ENCODE measurements around the gene FLNC. TPM values are rescaled to one million over a fixed set of nuclear protein-coding genes. Genes with fewer than 3 reads are reported as not detected.

FLNC gene
- total and polyA plus RNA-seq, 2 of the 4 experiments (the other 2 are of a cell fraction) = 116 to 154 TPM

DNA sequence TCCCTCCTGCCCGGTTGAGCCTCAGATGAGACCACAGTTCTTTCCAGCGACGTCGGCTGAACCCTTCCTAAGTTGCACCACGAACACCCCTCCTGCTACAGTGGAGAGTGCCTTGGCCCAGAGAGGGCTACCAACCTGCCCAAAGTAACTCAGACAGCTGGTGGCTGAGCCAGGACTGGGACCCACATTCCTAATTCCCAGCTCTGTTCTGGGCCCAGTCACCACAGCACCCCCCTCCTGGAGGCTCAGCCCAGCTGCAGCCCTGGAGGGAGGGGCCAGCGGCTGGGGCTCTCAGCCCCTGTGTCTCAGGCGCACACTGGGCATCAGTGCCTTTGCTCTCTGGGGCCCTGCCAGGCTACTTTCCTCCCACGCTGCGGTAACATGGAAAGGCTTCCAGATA lies 43.0 kb downstream of the FLNC start:
- in situ Hi-C loops (cut with MboI; ENCODE audit: low sequenced_read_pairs) = no loop called here
- Histone ChIP-seq H3K4ac (ENCODE audit: low read depth, low read length) (no peak overlapping the region), H3K9me3 (ENCODE audit: control insufficient read depth, insufficient read depth, low read length) (no peaks in the 10 kb centered on the region), H2BK120ac (ENCODE audit: low read depth, low read length) (no peak overlapping the region), H3K9ac (ENCODE audit: low read depth, low read length) (no peak overlapping the region), H2AFZ (replicated peaks; ENCODE audit: low read length, poor library complexity) (no peak overlapping the region), H2BK15ac (ENCODE audit: low read depth, low read length) (no peak overlapping the region), H3K36me3 (ENCODE audit: control insufficient read depth, insufficient read depth, low read length) (no peaks in the 10 kb centered on the region), H3K4me2 (ENCODE audit: low read depth, low read length) (no peak overlapping the region), H3K23ac (ENCODE audit: low read depth, low read length) (no peak overlapping the region), H3K4me1 (ENCODE audit: control insufficient read depth, insufficient read depth, low read length) (no peaks in the 10 kb centered on the region), H3K9me1 (ENCODE audit: insufficient read depth, low read length) (no peaks in the 10 kb centered on the region), H2AK9ac (replicated peaks; ENCODE audit: low read depth, low read length, poor library complexity) (no peak overlapping the region), H2BK20ac (ENCODE audit: low read depth, low read length) (no peak overlapping the region), H2BK5ac (ENCODE audit: low read depth, low read length, poor library complexity, severe bottlenecking) (no peak overlapping the region), H3K4me3 (ENCODE audit: insufficient read depth, low read depth, low read length) (no peak overlapping the region), H3K18ac (ENCODE audit: low read depth, low read length) (no peak overlapping the region), H2AK5ac (ENCODE audit: low read depth, low read length) (no peak overlapping the region), H3K14ac (replicated peaks; ENCODE audit: low read depth, low read length) (no peak overlapping the region), H3K27me3 (ENCODE audit: control insufficient read depth, insufficient read depth, low read length) (peaks cover 35% of the 10 kb centered on the region), H4K8ac (ENCODE audit: low read depth in 2 of 2, low read length in 2 of 2) (no peak overlapping the region), H4K5ac (ENCODE audit: low read depth, low read length) (no peak overlapping the region), H3K79me1 (ENCODE audit: low read depth in 1 of 2, low read length in 2 of 2) (no peaks in the 10 kb centered on the region), H3K56ac (ENCODE audit: extremely low read depth, insufficient read depth, low read length) (no peak overlapping the region), H3K27ac (ENCODE audit: insufficient read depth, low read length) (no peak overlapping the region), H4K91ac (ENCODE audit: insufficient read depth, low read depth, low read length) (no peak overlapping the region), H4K20me1 (ENCODE audit: insufficient read depth, low read length) (peaks cover 10% of the 10 kb centered on the region; the same call in 1 of the 2 replicates)
- dilution Hi-C loops (cut with HindIII; ENCODE audit: low sequenced_read_pairs, unreplicated experiment) = no loop called here
- CTCF ChIA-PET = interaction anchor here (0.6 kb wide), 1 partner anchor 399 kb away, joined by 3 read pairs; no protein-coding TSS in a partner anchor
- intact Hi-C loops (cut with micrococcal nuclease) = no loop called here
- BruUV-seq (replicated peaks) = no TSS peak
- TF ChIP-seq, protein P1, sequence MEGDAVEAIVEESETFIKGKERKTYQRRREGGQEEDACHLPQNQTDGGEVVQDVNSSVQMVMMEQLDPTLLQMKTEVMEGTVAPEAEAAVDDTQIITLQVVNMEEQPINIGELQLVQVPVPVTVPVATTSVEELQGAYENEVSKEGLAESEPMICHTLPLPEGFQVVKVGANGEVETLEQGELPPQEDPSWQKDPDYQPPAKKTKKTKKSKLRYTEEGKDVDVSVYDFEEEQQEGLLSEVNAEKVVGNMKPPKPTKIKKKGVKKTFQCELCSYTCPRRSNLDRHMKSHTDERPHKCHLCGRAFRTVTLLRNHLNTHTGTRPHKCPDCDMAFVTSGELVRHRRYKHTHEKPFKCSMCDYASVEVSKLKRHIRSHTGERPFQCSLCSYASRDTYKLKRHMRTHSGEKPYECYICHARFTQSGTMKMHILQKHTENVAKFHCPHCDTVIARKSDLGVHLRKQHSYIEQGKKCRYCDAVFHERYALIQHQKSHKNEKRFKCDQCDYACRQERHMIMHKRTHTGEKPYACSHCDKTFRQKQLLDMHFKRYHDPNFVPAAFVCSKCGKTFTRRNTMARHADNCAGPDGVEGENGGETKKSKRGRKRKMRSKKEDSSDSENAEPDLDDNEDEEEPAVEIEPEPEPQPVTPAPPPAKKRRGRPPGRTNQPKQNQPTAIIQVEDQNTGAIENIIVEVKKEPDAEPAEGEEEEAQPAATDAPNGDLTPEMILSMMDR (conservative IDR thresholded peaks at IDR 0.05; ENCODE audit: low read depth, low read length) = no peak
- TF ChIP-seq RAD21 (IDR thresholded peaks at IDR 0.05; ENCODE audit: low read length) = no peak
- TF ChIP-seq RCOR1 (IDR thresholded peaks at IDR 0.05; ENCODE audit: insufficient replicate concordance, low read length) = no peak
- TF ChIP-seq FOS (IDR thresholded peaks at IDR 0.05; ENCODE audit: low read depth, low read length) = no peak
- TF ChIP-seq MAZ (IDR thresholded peaks at IDR 0.05; ENCODE audit: borderline replicate concordance, low read depth, low read length) = no peak
- TF ChIP-seq CHD1 (IDR thresholded peaks at IDR 0.05; ENCODE audit: low read depth, low read length) = no peak
- no peak for TF ChIP-seq MAFK (IDR thresholded peaks at IDR 0.05; ENCODE audit: low read depth, low read length)
- no peak for TF ChIP-seq RFX5 (IDR thresholded peaks at IDR 0.05; ENCODE audit: low read depth, low read length)
- TF ChIP-seq MXI1 (IDR thresholded peaks at IDR 0.05; ENCODE audit: borderline replicate concordance, low read depth, low read length) = no peak
- no peak for TF ChIP-seq NFE2L2 (IDR thresholded peaks at IDR 0.05; ENCODE audit: low read depth, low read length)
- no peak for TF ChIP-seq USF2 (IDR thresholded peaks at IDR 0.05; ENCODE audit: low read depth, low read length)
- TF ChIP-seq, protein P2, sequence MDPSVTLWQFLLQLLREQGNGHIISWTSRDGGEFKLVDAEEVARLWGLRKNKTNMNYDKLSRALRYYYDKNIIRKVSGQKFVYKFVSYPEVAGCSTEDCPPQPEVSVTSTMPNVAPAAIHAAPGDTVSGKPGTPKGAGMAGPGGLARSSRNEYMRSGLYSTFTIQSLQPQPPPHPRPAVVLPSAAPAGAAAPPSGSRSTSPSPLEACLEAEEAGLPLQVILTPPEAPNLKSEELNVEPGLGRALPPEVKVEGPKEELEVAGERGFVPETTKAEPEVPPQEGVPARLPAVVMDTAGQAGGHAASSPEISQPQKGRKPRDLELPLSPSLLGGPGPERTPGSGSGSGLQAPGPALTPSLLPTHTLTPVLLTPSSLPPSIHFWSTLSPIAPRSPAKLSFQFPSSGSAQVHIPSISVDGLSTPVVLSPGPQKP (IDR thresholded peaks at IDR 0.05; ENCODE audit: borderline replicate concordance, low read depth, low read length) = no peak
- TF ChIP-seq POLR2A (IDR thresholded peaks at IDR 0.05; ENCODE audit: low read depth, low read length) = no peak
- ATAC-seq (ENCODE audit: low read depth) (no peak), DNase-seq (no peak)
- 71% methylated on average over 5 of the region's 9 CpGs; no CpG with 5 or more reads in 1 of the 2 experiments for WGBS, 2 experiments (ENCODE audit: extremely low coverage in 2 of 2, insufficient read length in 1 of 2)
- POLR2A ChIA-PET (ENCODE audit: unreplicated experiment) = no interaction called here

All from IMR-90 (cell line).